Retinal pigment epithelial cell (primary cell): ENCODE results near the gene HS3ST6.
A peak's percentile ranks its signal among the peaks of the same experiment; 100 is the strongest.

ENCODE experiments used
- DNase-seq: peaks from one replicate; pipeline ENCODE4 v3.0.0-alpha.2; 2010; ENCODE audit warnings: low read depth
- H3K4me3 ChIP-seq: 2 replicates; pipeline ENCODE4 v1.5.1; 2011; ENCODE audit warnings: mild to moderate bottlenecking, low read length, control low read depth, moderate library complexity
- CTCF ChIP-seq: conservative IDR thresholded peaks from 2 replicates; pipeline ENCODE4 v1.5.1; 2011; ENCODE audit warnings: low read depth, low read length, control low read depth, inconsistent platforms

HS3ST6 gene

GRCh38 chr16:1938910-1939309 is 20.7 kb upstream of the HS3ST6 start:
- DNase-seq: no peak
- no peak overlapping the region for H3K4me3 ChIP-seq
- TF ChIP-seq CTCF: no peak

- TF ChIP-seq CTCF: no peak
- DNase-seq: no peak
- no peak overlapping the region for H3K4me3 ChIP-seq
Measured at GRCh38 chr16:1938316-1938715, 20.1 kb upstream of the HS3ST6 start.

- no peak for TF ChIP-seq CTCF
- no peak overlapping the region for H3K4me3 ChIP-seq
- DNase-seq: no peak
Measured at GRCh38 chr16:1936945-1937479, 18.8 kb upstream of the HS3ST6 start.

- DNase-seq: no peak
- no peak overlapping the region for H3K4me3 ChIP-seq
- TF ChIP-seq CTCF: no peak
Measured at GRCh38 chr16:1933097-1933661, 15.0 kb upstream of the HS3ST6 start.

- no peak overlapping the region for H3K4me3 ChIP-seq
- no peak for DNase-seq
- peak; percentile 42 for TF ChIP-seq CTCF
Measured at GRCh38 chr16:1932050-1933028, 14.1 kb upstream of the HS3ST6 start.

- DNase-seq: no peak
- no peak overlapping the region for H3K4me3 ChIP-seq
- no peak for TF ChIP-seq CTCF
Measured at GRCh38 chr16:1930338-1930720, 12.1 kb upstream of the HS3ST6 start.
